HCT116 (cell line): ENCODE data around the gene CDCA3. TPM values are rescaled to one million over a fixed set of nuclear protein-coding genes. Genes with fewer than 3 reads are reported as not detected.

ENCODE experiments used
- ATAC-seq: fragments of 200-7000 bp; cut with Tn5 transposase; 2 replicates; pipeline ENCODE4 v1.9.1; 2020; ENCODE audit warnings: mild to moderate bottlenecking, moderate library complexity
- BruUV-seq: library from RNA; stranded (reverse); fragments of 400-500 nt; replicated peaks from 2 replicates; lab custom pipeline; 2021; lab: Mats Ljungman, UMichigan
- CTCF ChIA-PET: fragments of 300-600 bp; sonication (Branson Sonifier 250); formaldehyde crosslinking; loops from one replicate; lab custom pipeline; 2021; ENCODE audit warnings: antibody characterized with exemption; lab: Charles Lee
- POLR2A ChIA-PET: fragments of 300-600, 350-600 bp; sonication (Branson Sonifier 250); formaldehyde crosslinking; loops from one replicate; lab custom pipeline; 2021; ENCODE audit warnings: antibody characterized with exemption; lab: Charles Lee
- RAD21 ChIA-PET, 2 experiments: fragments of 300-600 bp; sonication (Branson Sonifier 250); formaldehyde crosslinking; loops; one replicate each; lab custom pipeline; 2023; ENCODE audit warnings: low total read pairs in 2 of 2; ENCODE audit not compliant: uncharacterized antibody in 2 of 2, unreplicated experiment in 2 of 2, low non-redundant PET in 1 of 2; lab: Charles Lee
- DNase-seq: peaks from one replicate; pipeline ENCODE4 v3.0.0-alpha.2; 2010; ENCODE audit warnings: low read depth, low spot score
- H2AFZ ChIP-seq: fragments of 200-600 bp; shearing (Covaris generic), sonication (generic); 2 replicates; pipeline ENCODE4 v1.6.1; 2017; ENCODE audit warnings: low read depth, mixed run types, mixed read lengths, antibody characterized with exemption, low read length; ENCODE audit not compliant: poor library complexity, severe bottlenecking
- H3K27ac ChIP-seq: 2 replicates; pipeline ENCODE4 v1.5.1; 2012; ENCODE audit warnings: low read depth, low read length
- H3K27me3 ChIP-seq: fragments of 200-600 bp; sonication (generic); 2 replicates; pipeline ENCODE4 v1.6.1; 2016; ENCODE audit warnings: mixed run types, low read length, mixed read lengths; ENCODE audit not compliant: insufficient read depth
- H3K36me3 ChIP-seq, 2 experiments: fragments of 200-500 bp in 1 of 2; fragments of 200-600 bp in 1 of 2; sonication (Bioruptor generic) in 1 of 2; sonication (generic) in 1 of 2; 2 replicates each; pipeline versions ENCODE4 v1.5.1 to v1.6.1; 2014 to 2016; ENCODE audit warnings: low read length in 2 of 2, inconsistent platforms in 1 of 2, mixed read lengths in 1 of 2, mixed run types in 1 of 2; ENCODE audit not compliant: insufficient read depth in 2 of 2, control insufficient read depth in 1 of 2
- H3K4me1 ChIP-seq, 2 experiments: fragments of 200-600 bp in 1 of 2; sonication (generic) in 1 of 2; 2 replicates each; pipeline versions ENCODE4 v1.5.1 to v1.6.1; 2012 to 2017; ENCODE audit warnings: low read length in 2 of 2, inconsistent platforms in 1 of 2, mild to moderate bottlenecking in 1 of 2, mixed read lengths in 1 of 2, mixed run types in 1 of 2, moderate library complexity in 1 of 2; ENCODE audit not compliant: insufficient read depth in 2 of 2, control insufficient read depth in 1 of 2
- H3K4me2 ChIP-seq: fragments of 200-600 bp; sonication (generic); 2 replicates; pipeline ENCODE4 v1.6.1; 2017; ENCODE audit warnings: mixed run types, low read length, mixed read lengths
- H3K4me3 ChIP-seq, 2 experiments: fragments of 200-600 bp in 1 of 2; sonication (generic) in 1 of 2; replicated peaks in 1 of 2; 2 replicates each; pipeline ENCODE4 v1.5.1; 2011 to 2016; ENCODE audit warnings: low read length in 2 of 2, control low read depth in 1 of 2, low read depth in 1 of 2, mild to moderate bottlenecking in 1 of 2, mixed read lengths in 1 of 2, mixed run types in 1 of 2
- H3K79me2 ChIP-seq: fragments of 200-600 bp; sonication (generic); 2 replicates; pipeline ENCODE4 v1.6.1; 2017; ENCODE audit warnings: mild to moderate bottlenecking, mixed run types, low read length, moderate library complexity, mixed read lengths; ENCODE audit not compliant: insufficient read depth
- H3K9ac ChIP-seq: fragments of 200-600 bp; sonication (generic); 2 replicates; pipeline ENCODE4 v1.6.1; 2016; ENCODE audit warnings: low read length, mixed read lengths
- H3K9me2 ChIP-seq: fragments of 200-600 bp; sonication (generic), shearing (Covaris generic); 2 replicates; pipeline ENCODE4 v1.6.1; 2017; ENCODE audit warnings: mixed run types, mild to moderate bottlenecking, moderate library complexity; ENCODE audit not compliant: insufficient read depth
- H3K9me3 ChIP-seq, 2 experiments: fragments of 200-500 bp in 1 of 2; fragments of 200-600 bp in 1 of 2; sonication (Bioruptor generic) in 1 of 2; sonication (generic) in 1 of 2; 2 replicates each; pipeline ENCODE4 v1.6.1; 2014 to 2017; ENCODE audit warnings: low read length in 2 of 2, mixed read lengths in 2 of 2, inconsistent platforms in 1 of 2, low read depth in 1 of 2, mild to moderate bottlenecking in 1 of 2, mixed run types in 1 of 2, moderate library complexity in 1 of 2; ENCODE audit not compliant: control insufficient read depth in 1 of 2, insufficient read depth in 1 of 2
- H4K20me1 ChIP-seq: fragments of 200-600 bp; sonication (generic), shearing (Covaris generic); 2 replicates; pipeline ENCODE4 v1.6.1; 2017; ENCODE audit warnings: mixed run types, mild to moderate bottlenecking, moderate library complexity; ENCODE audit not compliant: insufficient read depth
- CEBPB ChIP-seq: IDR thresholded peaks from 2 replicates; pipeline ENCODE4 v1.6.1; 2012; ENCODE audit warnings: low read depth
- EGR1 ChIP-seq: IDR thresholded peaks from 2 replicates; pipeline ENCODE4 v1.6.1; 2012; ENCODE audit warnings: low read depth
- EZH2phosphoT487 ChIP-seq: fragments of 200-600 bp; IDR thresholded peaks from 2 replicates; pipeline ENCODE4 v1.6.1; 2018; ENCODE audit warnings: antibody characterized with exemption, borderline replicate concordance
- FOSL1 ChIP-seq: IDR thresholded peaks from 2 replicates; pipeline ENCODE4 v1.6.1; 2012; ENCODE audit warnings: low read depth
- JUND ChIP-seq: IDR thresholded peaks from 2 replicates; pipeline ENCODE4 v1.6.1; 2012
- POLR2A ChIP-seq: IDR thresholded peaks from 2 replicates; pipeline ENCODE4 v1.7.0; 2011; ENCODE audit warnings: borderline replicate concordance; ENCODE audit not compliant: insufficient read depth, insufficient read length; ENCODE audit errors: extremely low read depth
- RAD21 ChIP-seq: IDR thresholded peaks from 2 replicates; pipeline ENCODE4 v1.6.1; 2012; ENCODE audit warnings: low read depth, mild to moderate bottlenecking
- SP1 ChIP-seq: IDR thresholded peaks from 2 replicates; pipeline ENCODE4 v1.6.1; 2012; ENCODE audit warnings: low read depth
- YY1 ChIP-seq: IDR thresholded peaks from 2 replicates; pipeline ENCODE4 v1.6.1; 2011; ENCODE audit warnings: low read length, low read depth, moderate library complexity, mild to moderate bottlenecking; ENCODE audit not compliant: insufficient replicate concordance; ENCODE audit errors: extremely low read depth
- intact Hi-C: fragments of 100-400 bp; cut with micrococcal nuclease; formaldehyde crosslinking; loops from 2 replicates; pipeline ENCODE4 v1.10.0; 2022
- total RNA-seq: library from RNA; stranded (reverse); gene quantifications from one replicate; pipeline ENCODE4 v1.2.1, GENCODE V29; 2021; ENCODE audit not compliant: unreplicated experiment
- TF ChIP-seq, protein P1 (sequence below): IDR thresholded peaks from 2 replicates; pipeline ENCODE4 v1.6.1; 2012
- TF ChIP-seq, protein P2 (sequence below): IDR thresholded peaks from 2 replicates; pipeline ENCODE4 v1.6.1; 2011; ENCODE audit warnings: mild to moderate bottlenecking, low read length, moderate library complexity; ENCODE audit not compliant: insufficient replicate concordance; ENCODE audit errors: extremely low read depth

CDCA3 gene
- total RNA-seq, 1 experiment from 2014 or later = 63.0 TPM

DNA sequence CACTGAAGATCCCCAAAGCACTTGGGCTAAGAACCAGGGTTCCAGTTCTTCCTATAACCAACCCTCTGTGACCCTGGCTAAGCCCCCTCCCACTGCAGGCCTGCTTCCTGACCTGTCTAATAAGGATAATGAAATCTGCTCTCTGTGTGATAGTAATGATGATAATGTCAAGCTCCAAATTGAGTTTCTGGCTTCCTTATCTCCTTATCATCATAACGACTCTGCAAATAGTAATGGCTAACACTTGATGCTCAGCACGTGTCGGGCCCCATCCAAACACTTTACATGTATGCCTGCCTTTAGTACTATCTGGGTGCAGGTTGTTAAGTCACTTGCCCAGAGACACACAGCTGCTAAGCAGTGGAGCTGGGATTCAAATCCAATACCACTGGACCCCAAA, 34.5 kb downstream of the CDCA3 start:
- DNase-seq (no peak), ATAC-seq (no peak)
- H3K36me3 ChIP-seq = no peaks in the 10 kb centered on the region
- H3K4me1 ChIP-seq = peaks cover 7 to 10% of the 10 kb centered on the region in 2 experiments
- H3K9me3 ChIP-seq = no peaks in the 10 kb centered on the region
- H3K9ac ChIP-seq = no peak overlapping the region
- no peak for TF ChIP-seq CEBPB
- no peak for TF ChIP-seq JUND
- no peak for TF ChIP-seq YY1
- TF ChIP-seq EGR1 = no peak
- no peak for TF ChIP-seq POLR2A
- no peak for TF ChIP-seq RAD21
- TF ChIP-seq, protein P1, sequence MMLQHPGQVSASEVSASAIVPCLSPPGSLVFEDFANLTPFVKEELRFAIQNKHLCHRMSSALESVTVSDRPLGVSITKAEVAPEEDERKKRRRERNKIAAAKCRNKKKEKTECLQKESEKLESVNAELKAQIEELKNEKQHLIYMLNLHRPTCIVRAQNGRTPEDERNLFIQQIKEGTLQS = no peak
- TF ChIP-seq, protein P2, sequence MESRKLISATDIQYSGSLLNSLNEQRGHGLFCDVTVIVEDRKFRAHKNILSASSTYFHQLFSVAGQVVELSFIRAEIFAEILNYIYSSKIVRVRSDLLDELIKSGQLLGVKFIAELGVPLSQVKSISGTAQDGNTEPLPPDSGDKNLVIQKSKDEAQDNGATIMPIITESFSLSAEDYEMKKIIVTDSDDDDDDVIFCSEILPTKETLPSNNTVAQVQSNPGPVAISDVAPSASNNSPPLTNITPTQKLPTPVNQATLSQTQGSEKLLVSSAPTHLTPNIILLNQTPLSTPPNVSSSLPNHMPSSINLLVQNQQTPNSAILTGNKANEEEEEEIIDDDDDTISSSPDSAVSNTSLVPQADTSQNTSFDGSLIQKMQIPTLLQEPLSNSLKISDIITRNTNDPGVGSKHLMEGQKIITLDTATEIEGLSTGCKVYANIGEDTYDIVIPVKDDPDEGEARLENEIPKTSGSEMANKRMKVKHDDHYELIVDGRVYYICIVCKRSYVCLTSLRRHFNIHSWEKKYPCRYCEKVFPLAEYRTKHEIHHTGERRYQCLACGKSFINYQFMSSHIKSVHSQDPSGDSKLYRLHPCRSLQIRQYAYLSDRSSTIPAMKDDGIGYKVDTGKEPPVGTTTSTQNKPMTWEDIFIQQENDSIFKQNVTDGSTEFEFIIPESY = no peak
- TF ChIP-seq SP1 = no peak
- TF ChIP-seq FOSL1 = no peak
- TF ChIP-seq EZH2phosphoT487 = no peak
- no peak overlapping the region for H3K4me2 ChIP-seq
- no peak overlapping the region for H3K4me3 ChIP-seq
- H4K20me1 ChIP-seq = no peaks in the 10 kb centered on the region
- H2AFZ ChIP-seq = no peak overlapping the region
- H3K9me2 ChIP-seq = no peaks in the 10 kb centered on the region
- no TSS peak for BruUV-seq
- no peak overlapping the region for H3K27ac ChIP-seq
- ChIA-PET CTCF (no interaction called here), RAD21 (no interaction called here), POLR2A (no interaction called here)
- no peaks in the 10 kb centered on the region for H3K79me2 ChIP-seq
- intact Hi-C loops = no loop called here
- H3K27me3 ChIP-seq = no peaks in the 10 kb centered on the region
